HCT116 (cell line): ENCODE results near the gene CCM2. TPM values are rescaled to one million over a fixed set of nuclear protein-coding genes. Genes with fewer than 3 reads are reported as not detected.

Source experiments
- ATAC-seq: fragments of 200-7000 bp; cut with Tn5 transposase; 2 replicates; pipeline ENCODE4 v1.9.1; 2020; ENCODE audit warnings: mild to moderate bottlenecking, moderate library complexity
- BruUV-seq: library from RNA; stranded (reverse); fragments of 400-500 nt; replicated peaks from 2 replicates; lab custom pipeline; 2021; lab: Mats Ljungman, UMichigan
- CTCF ChIA-PET: fragments of 300-600 bp; sonication (Branson Sonifier 250); formaldehyde crosslinking; loops from one replicate; lab custom pipeline; 2021; ENCODE audit warnings: antibody characterized with exemption; lab: Charles Lee
- POLR2A ChIA-PET: fragments of 300-600, 350-600 bp; sonication (Branson Sonifier 250); formaldehyde crosslinking; loops from one replicate; lab custom pipeline; 2021; ENCODE audit warnings: antibody characterized with exemption; lab: Charles Lee
- RAD21 ChIA-PET, 2 experiments: fragments of 300-600 bp; sonication (Branson Sonifier 250); formaldehyde crosslinking; loops; one replicate each; lab custom pipeline; 2023; ENCODE audit warnings: low total read pairs in 2 of 2; ENCODE audit not compliant: uncharacterized antibody in 2 of 2, unreplicated experiment in 2 of 2, low non-redundant PET in 1 of 2; lab: Charles Lee
- DNase-seq: peaks from one replicate; pipeline ENCODE4 v3.0.0-alpha.2; 2010; ENCODE audit warnings: low read depth, low spot score
- H2AFZ ChIP-seq: fragments of 200-600 bp; shearing (Covaris generic), sonication (generic); 2 replicates; pipeline ENCODE4 v1.6.1; 2017; ENCODE audit warnings: low read depth, mixed run types, mixed read lengths, antibody characterized with exemption, low read length; ENCODE audit not compliant: poor library complexity, severe bottlenecking
- H3K27ac ChIP-seq: 2 replicates; pipeline ENCODE4 v1.5.1; 2012; ENCODE audit warnings: low read depth, low read length
- H3K27me3 ChIP-seq: fragments of 200-600 bp; sonication (generic); 2 replicates; pipeline ENCODE4 v1.6.1; 2016; ENCODE audit warnings: mixed run types, low read length, mixed read lengths; ENCODE audit not compliant: insufficient read depth
- H3K36me3 ChIP-seq, 2 experiments: fragments of 200-500 bp in 1 of 2; fragments of 200-600 bp in 1 of 2; sonication (Bioruptor generic) in 1 of 2; sonication (generic) in 1 of 2; 2 replicates each; pipeline versions ENCODE4 v1.5.1 to v1.6.1; 2014 to 2016; ENCODE audit warnings: low read length in 2 of 2, inconsistent platforms in 1 of 2, mixed read lengths in 1 of 2, mixed run types in 1 of 2; ENCODE audit not compliant: insufficient read depth in 2 of 2, control insufficient read depth in 1 of 2
- H3K4me1 ChIP-seq, 2 experiments: fragments of 200-600 bp in 1 of 2; sonication (generic) in 1 of 2; 2 replicates each; pipeline versions ENCODE4 v1.5.1 to v1.6.1; 2012 to 2017; ENCODE audit warnings: low read length in 2 of 2, inconsistent platforms in 1 of 2, mild to moderate bottlenecking in 1 of 2, mixed read lengths in 1 of 2, mixed run types in 1 of 2, moderate library complexity in 1 of 2; ENCODE audit not compliant: insufficient read depth in 2 of 2, control insufficient read depth in 1 of 2
- H3K4me2 ChIP-seq: fragments of 200-600 bp; sonication (generic); 2 replicates; pipeline ENCODE4 v1.6.1; 2017; ENCODE audit warnings: mixed run types, low read length, mixed read lengths
- H3K4me3 ChIP-seq, 2 experiments: fragments of 200-600 bp in 1 of 2; sonication (generic) in 1 of 2; replicated peaks in 1 of 2; 2 replicates each; pipeline ENCODE4 v1.5.1; 2011 to 2016; ENCODE audit warnings: low read length in 2 of 2, control low read depth in 1 of 2, low read depth in 1 of 2, mild to moderate bottlenecking in 1 of 2, mixed read lengths in 1 of 2, mixed run types in 1 of 2
- H3K79me2 ChIP-seq: fragments of 200-600 bp; sonication (generic); 2 replicates; pipeline ENCODE4 v1.6.1; 2017; ENCODE audit warnings: mild to moderate bottlenecking, mixed run types, low read length, moderate library complexity, mixed read lengths; ENCODE audit not compliant: insufficient read depth
- H3K9ac ChIP-seq: fragments of 200-600 bp; sonication (generic); 2 replicates; pipeline ENCODE4 v1.6.1; 2016; ENCODE audit warnings: low read length, mixed read lengths
- H3K9me2 ChIP-seq: fragments of 200-600 bp; sonication (generic), shearing (Covaris generic); 2 replicates; pipeline ENCODE4 v1.6.1; 2017; ENCODE audit warnings: mixed run types, mild to moderate bottlenecking, moderate library complexity; ENCODE audit not compliant: insufficient read depth
- H3K9me3 ChIP-seq, 2 experiments: fragments of 200-500 bp in 1 of 2; fragments of 200-600 bp in 1 of 2; sonication (Bioruptor generic) in 1 of 2; sonication (generic) in 1 of 2; 2 replicates each; pipeline ENCODE4 v1.6.1; 2014 to 2017; ENCODE audit warnings: low read length in 2 of 2, mixed read lengths in 2 of 2, inconsistent platforms in 1 of 2, low read depth in 1 of 2, mild to moderate bottlenecking in 1 of 2, mixed run types in 1 of 2, moderate library complexity in 1 of 2; ENCODE audit not compliant: control insufficient read depth in 1 of 2, insufficient read depth in 1 of 2
- H4K20me1 ChIP-seq: fragments of 200-600 bp; sonication (generic), shearing (Covaris generic); 2 replicates; pipeline ENCODE4 v1.6.1; 2017; ENCODE audit warnings: mixed run types, mild to moderate bottlenecking, moderate library complexity; ENCODE audit not compliant: insufficient read depth
- ATF3 ChIP-seq: IDR thresholded peaks from 2 replicates; pipeline ENCODE4 v1.6.1; 2012
- CBX3 ChIP-seq: IDR thresholded peaks from 2 replicates; pipeline ENCODE4 v1.6.1; 2012; ENCODE audit warnings: low read depth
- CTCF ChIP-seq, 3 experiments: fragments of 200-600 bp in 1 of 3; sonication (generic) in 1 of 3; IDR thresholded peaks in 2 of 3; conservative IDR thresholded peaks in 1 of 3; 2 replicates each; pipeline ENCODE4 v1.5.1; 2012 to 2017; ENCODE audit warnings: low read depth in 2 of 3, low read length in 2 of 3, antibody characterized with exemption in 1 of 3, borderline replicate concordance in 1 of 3, control low read depth in 1 of 3, mild to moderate bottlenecking in 1 of 3, mixed read lengths in 1 of 3, mixed run types in 1 of 3, moderate library complexity in 1 of 3; ENCODE audit not compliant: insufficient read depth in 1 of 3
- EGR1 ChIP-seq: IDR thresholded peaks from 2 replicates; pipeline ENCODE4 v1.6.1; 2012; ENCODE audit warnings: low read depth
- EZH2 ChIP-seq: fragments of 200-600 bp; sonication (generic); IDR thresholded peaks from 2 replicates; pipeline ENCODE4 v1.6.1; 2017; ENCODE audit warnings: antibody characterized with exemption, mixed run types
- EZH2phosphoT487 ChIP-seq: fragments of 200-600 bp; IDR thresholded peaks from 2 replicates; pipeline ENCODE4 v1.6.1; 2018; ENCODE audit warnings: antibody characterized with exemption, borderline replicate concordance
- FOSL1 ChIP-seq: IDR thresholded peaks from 2 replicates; pipeline ENCODE4 v1.6.1; 2012; ENCODE audit warnings: low read depth
- JUND ChIP-seq: IDR thresholded peaks from 2 replicates; pipeline ENCODE4 v1.6.1; 2012
- MAX ChIP-seq: IDR thresholded peaks from 2 replicates; pipeline ENCODE4 v1.6.1; 2012
- POLR2AphosphoS5 ChIP-seq: IDR thresholded peaks from 2 replicates; pipeline ENCODE4 v1.6.1; 2011; ENCODE audit warnings: mild to moderate bottlenecking, low read depth, low read length, moderate library complexity
- SRF ChIP-seq: IDR thresholded peaks from 2 replicates; pipeline ENCODE4 v1.6.1; 2012; ENCODE audit warnings: low read depth
- TCF7L2 ChIP-seq: IDR thresholded peaks from 2 replicates; pipeline ENCODE4 v1.7.0; 2011; ENCODE audit warnings: borderline replicate concordance, inconsistent platforms; ENCODE audit not compliant: insufficient read depth, insufficient read length; ENCODE audit errors: extremely low read depth
- YY1 ChIP-seq: IDR thresholded peaks from 2 replicates; pipeline ENCODE4 v1.6.1; 2011; ENCODE audit warnings: low read length, low read depth, moderate library complexity, mild to moderate bottlenecking; ENCODE audit not compliant: insufficient replicate concordance; ENCODE audit errors: extremely low read depth
- ZBTB33 ChIP-seq: IDR thresholded peaks from 2 replicates; pipeline ENCODE4 v1.6.1; 2011; ENCODE audit warnings: mild to moderate bottlenecking, low read length, moderate library complexity; ENCODE audit not compliant: insufficient replicate concordance; ENCODE audit errors: extremely low read depth
- ZFX ChIP-seq: fragments of 450-650 bp; IDR thresholded peaks from 2 replicates; pipeline ENCODE4 v1.6.1; 2017
- ZNF274 ChIP-seq: fragments of 200-500 bp; sonication (Bioruptor generic); IDR thresholded peaks from 2 replicates; pipeline ENCODE4 v1.6.1; 2014; ENCODE audit warnings: mild to moderate bottlenecking, low read depth, low read length, inconsistent platforms
- intact Hi-C: fragments of 100-400 bp; cut with micrococcal nuclease; formaldehyde crosslinking; loops from 2 replicates; pipeline ENCODE4 v1.10.0; 2022
- total RNA-seq: library from RNA; stranded (reverse); gene quantifications from one replicate; pipeline ENCODE4 v1.2.1, GENCODE V29; 2021; ENCODE audit not compliant: unreplicated experiment

The CCM2 gene
- total RNA-seq, 1 experiment from 2014 or later: 34.4 TPM

DNA sequence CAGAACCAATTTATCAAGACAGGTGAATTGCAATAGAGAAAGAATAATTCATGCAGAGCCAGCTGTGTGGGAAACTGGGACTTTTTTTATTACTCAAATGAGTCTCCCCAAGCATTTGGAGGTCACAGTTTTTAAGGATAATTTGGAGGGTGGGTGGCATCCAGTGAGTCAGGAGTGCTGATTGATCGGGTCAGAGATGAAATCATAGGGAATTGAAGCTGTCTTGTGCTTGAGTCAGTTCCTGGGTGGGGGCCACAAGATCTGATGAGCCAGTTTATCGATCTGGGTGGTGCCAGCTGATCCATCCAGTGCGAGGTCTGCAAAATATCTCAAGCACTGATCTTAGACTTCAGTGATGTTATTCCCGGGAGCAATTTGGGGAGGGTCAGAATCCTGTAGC is 11.3 kb upstream of the CCM2 start:
- BruUV-seq: no TSS peak
- no peaks in the 10 kb centered on the region for H3K9me3 ChIP-seq
- TF ChIP-seq JUND: no peak
- TF ChIP-seq ZNF274: no peak
- no peak for TF ChIP-seq ZBTB33
- TF ChIP-seq EZH2phosphoT487: no peak
- TF ChIP-seq ZFX: no peak
- TF ChIP-seq SRF: no peak
- no peak for TF ChIP-seq TCF7L2
- TF ChIP-seq EZH2: no peak
- TF ChIP-seq POLR2AphosphoS5: no peak
- TF ChIP-seq CBX3: no peak
- TF ChIP-seq ATF3: no peak
- no peak for TF ChIP-seq MAX
- no peak for TF ChIP-seq EGR1
- TF ChIP-seq FOSL1: no peak
- no peak for TF ChIP-seq CTCF (IDR thresholded peaks at IDR 0.05 in 2 of 3, conservative IDR thresholded peaks at IDR 0.05 in 1 of 3; ENCODE audit: borderline replicate concordance in 1 of 3, insufficient read depth in 1 of 3, low read depth in 2 of 3, low read length in 2 of 3)
- no peak for TF ChIP-seq YY1
- no peak overlapping the region for H3K4me3 ChIP-seq
- H3K36me3 ChIP-seq: peaks cover 10 to 25% of the 10 kb centered on the region in 2 experiments
- ATAC-seq (no peak), DNase-seq (no peak)
- H3K79me2 ChIP-seq: peaks cover 28% of the 10 kb centered on the region
- RAD21 ChIA-PET: no interaction called here
- H3K9me2 ChIP-seq: no peaks in the 10 kb centered on the region
- intact Hi-C loops: loop anchor here (5.0 kb wide), 1 partner anchor 124 kb away; the partner anchor contains the start of gene TBRG4
- H3K4me2 ChIP-seq: no peak overlapping the region
- H4K20me1 ChIP-seq: peaks cover 7% of the 10 kb centered on the region; the same call in 1 of the 2 replicates
- POLR2A ChIA-PET: interaction anchor here (1.5 kb wide), 1 partner anchor 11 kb away, joined by 4 read pairs; the partner anchor contains the start of gene CCM2
- H3K4me1 ChIP-seq: peaks cover 4 to 34% of the 10 kb centered on the region in 2 experiments; a peak in 3 of 4 replicates
- H3K27ac ChIP-seq: no peak overlapping the region
- no peak overlapping the region for H2AFZ ChIP-seq
- no peaks in the 10 kb centered on the region for H3K27me3 ChIP-seq
- CTCF ChIA-PET: no interaction called here
- no peak overlapping the region for H3K9ac ChIP-seq
